HG03135 (cell line): Measurements from ENCODE around the gene P2RY6.

Experiments
- ATAC-seq: cut with Tn5 transposase; IDR thresholded peaks from one replicate; pipeline ENCODE4 v1.9.1; 2021; ENCODE audit warnings: mild to moderate bottlenecking, moderate library complexity; ENCODE audit not compliant: unreplicated experiment

The P2RY6 gene

DNA sequence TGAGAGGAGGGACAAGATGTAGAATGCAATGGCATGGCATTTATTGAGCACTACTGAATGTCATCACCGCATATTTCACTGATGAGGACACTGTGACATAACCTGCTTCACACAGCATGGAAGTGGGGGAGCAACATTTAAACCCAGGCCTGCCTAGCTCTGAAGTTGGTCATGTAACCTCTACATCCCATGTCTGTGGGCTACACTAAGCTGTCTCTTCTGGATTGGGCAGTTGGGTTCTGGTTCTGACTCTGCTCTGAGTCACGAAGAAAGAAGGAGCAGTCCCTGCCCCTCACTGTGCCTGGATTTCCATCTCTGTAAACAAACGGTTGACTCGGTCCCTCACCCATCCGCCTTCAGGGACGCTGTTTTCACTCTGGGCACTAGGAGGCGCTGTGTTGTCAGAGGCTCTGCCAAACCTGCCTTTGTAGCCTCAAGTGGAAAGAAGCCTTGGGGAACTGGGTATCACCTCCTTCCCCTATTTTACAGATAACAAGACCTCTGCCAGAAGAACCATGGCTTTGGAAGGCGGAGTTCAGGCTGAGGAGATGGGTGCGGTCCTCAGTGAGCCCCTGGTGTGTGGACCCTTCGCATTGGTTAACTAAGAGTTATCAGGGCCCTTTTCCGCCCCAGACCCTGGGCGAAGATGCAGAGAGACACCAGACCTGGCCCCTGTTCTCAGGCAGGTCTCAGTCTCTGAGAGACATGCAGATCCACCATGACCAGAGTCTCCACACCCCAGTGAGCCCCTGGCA lies 23.3 kb downstream of the P2RY6 start:
- no peak for ATAC-seq

DNA sequence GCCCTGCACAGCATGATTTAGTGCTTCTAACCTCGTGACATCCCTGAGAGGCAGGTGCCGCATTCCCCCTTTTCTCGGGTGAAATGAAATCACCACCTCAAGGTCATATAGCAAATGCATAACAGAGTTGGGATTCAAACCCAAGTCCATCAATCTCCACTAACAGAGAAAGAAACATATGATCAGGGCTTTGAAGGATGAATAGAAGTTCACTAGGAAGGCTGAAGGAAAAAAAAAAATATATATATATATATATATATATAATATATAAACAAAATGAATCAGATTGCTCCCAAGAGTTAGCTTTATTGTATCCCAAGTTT lies 23.8 kb downstream of the P2RY6 start:
- no peak for ATAC-seq

DNA sequence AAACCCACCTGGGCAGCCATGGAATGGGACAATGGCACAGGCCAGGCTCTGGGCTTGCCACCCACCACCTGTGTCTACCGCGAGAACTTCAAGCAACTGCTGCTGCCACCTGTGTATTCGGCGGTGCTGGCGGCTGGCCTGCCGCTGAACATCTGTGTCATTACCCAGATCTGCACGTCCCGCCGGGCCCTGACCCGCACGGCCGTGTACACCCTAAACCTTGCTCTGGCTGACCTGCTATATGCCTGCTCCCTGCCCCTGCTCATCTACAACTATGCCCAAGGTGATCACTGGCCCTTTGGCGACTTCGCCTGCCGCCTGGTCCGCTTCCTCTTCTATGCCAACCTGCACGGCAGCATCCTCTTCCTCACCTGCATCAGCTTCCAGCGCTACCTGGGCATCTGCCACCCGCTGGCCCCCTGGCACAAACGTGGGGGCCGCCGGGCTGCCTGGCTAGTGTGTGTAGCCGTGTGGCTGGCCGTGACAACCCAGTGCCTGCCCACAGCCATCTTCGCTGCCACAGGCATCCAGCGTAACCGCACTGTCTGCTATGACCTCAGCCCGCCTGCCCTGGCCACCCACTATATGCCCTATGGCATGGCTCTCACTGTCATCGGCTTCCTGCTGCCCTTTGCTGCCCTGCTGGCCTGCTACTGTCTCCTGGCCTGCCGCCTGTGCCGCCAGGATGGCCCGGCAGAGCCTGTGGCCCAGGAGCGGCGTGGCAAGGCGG lies 24.5 kb downstream of the P2RY6 start:
- ATAC-seq = no peak

DNA sequence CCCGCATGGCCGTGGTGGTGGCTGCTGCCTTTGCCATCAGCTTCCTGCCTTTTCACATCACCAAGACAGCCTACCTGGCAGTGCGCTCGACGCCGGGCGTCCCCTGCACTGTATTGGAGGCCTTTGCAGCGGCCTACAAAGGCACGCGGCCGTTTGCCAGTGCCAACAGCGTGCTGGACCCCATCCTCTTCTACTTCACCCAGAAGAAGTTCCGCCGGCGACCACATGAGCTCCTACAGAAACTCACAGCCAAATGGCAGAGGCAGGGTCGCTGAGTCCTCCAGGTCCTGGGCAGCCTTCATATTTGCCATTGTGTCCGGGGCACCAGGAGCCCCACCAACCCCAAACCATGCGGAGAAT lies 25.1 kb downstream of the P2RY6 start:
- ATAC-seq = no peak

DNA sequence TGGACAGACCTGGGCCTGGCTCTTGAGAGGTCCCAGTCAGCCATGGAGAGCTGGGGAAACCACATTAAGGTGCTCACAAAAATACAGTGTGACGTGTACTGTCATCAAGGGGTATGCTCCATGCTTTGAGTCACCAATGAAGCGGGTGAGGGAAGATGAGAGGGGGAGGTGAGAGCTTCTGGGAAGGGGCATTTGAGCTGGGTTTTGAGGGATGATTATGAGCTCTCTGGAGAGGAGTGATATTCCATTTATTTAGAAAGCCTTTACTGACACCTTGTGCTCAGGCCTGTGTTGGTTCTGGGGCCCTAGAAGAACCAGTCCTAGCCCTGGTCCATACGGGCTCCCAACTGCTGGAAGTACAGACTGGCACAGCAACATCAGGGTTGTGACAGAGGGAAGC lies 25.6 kb downstream of the P2RY6 start:
- no peak for ATAC-seq

DNA sequence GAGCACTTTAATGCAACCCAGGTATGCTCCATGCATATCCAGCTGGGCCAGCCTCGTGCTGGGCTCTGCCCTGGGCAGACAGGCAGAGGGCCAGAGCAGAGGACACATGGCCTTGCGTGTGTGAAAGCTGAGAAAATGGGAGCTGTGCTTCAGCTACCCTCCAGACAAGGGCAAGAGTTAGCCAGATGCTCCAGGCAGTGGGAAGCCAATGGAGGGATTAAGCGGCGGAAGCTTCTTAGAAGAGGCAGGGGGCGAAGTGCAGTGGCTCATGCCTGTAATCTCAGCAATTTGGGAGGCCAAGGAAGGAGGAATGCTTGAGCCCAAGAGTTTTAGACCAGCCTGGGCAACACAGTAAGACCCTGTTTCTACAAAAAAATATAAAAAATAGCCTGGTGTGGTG lies 26.1 kb downstream of the P2RY6 start:
- no peak for ATAC-seq

DNA sequence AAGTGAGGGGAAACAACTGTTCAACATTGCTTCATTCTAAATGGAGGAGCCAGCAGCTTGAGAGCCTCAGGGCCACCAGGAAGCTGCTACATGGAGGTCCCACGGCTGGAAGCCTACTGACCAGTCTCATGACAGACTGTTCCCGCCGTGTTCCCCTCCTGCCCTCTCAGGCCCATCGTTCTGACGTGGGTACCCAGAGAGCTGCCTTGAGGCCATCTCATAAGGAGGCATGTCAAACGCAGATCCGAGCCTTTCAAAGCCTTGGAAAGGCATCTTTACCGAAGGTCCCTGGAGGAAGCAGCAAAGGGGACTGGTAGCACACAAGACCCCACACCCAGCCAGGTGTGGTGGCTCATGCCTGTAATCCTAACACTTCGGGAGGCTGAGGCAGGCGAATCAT lies 27.6 kb downstream of the P2RY6 start:
- ATAC-seq = no peak

DNA sequence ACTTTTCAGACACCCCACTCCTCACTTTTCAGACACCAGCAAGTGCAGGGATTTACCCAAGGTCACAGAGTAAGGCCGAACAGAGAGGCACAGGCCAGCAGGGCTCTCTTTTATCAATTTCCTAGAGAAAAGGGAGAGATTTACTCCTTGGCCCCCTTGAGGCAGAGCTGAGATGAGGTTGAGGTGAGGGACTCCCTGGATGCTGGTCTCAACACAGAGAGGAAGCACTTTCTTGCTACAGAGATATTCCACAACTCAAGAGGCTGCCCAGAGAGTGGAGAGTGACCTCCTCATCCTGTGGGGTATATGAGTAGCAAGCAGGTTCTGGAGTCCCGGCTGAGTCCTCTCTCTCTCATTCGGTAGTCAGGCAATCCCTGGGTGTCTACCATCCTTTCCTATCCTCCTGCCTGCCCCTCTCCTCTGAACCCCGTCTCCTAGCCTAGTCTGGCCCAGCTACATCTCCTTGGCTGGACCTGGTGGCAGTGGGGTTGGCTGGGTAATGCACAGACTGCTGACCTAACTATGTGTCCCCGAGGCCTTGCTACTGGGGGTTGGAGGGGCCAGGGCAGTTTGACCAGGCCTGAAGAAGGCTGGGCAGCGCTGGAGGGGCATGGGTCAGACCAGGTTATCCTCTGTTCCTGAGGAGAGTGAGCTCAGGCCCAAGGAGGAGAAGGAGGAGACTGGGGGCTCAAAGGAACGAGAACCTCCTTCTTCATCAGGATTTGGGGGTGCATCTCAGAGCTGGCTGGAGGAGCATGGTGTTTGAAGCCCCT lies 34.1 kb downstream of the P2RY6 start:
- no peak for ATAC-seq

DNA sequence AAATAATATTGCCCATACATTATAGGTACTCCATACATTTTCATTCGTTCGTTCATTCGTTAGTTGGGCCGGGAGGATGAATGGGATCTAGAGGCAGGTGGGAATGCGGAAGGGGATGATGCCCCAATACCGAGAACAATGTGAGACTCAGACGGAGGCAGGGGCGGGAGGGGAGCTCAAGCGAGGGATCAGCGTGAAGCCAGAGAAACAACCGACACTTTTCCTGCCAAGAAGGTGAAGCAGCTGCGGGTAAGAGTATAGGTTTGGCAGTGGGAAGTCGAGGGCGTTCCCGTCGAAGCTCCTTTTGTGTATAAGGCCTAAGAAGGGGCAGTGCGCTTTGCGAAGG lies 34.8 kb downstream of the P2RY6 start:
- no peak for ATAC-seq

DNA sequence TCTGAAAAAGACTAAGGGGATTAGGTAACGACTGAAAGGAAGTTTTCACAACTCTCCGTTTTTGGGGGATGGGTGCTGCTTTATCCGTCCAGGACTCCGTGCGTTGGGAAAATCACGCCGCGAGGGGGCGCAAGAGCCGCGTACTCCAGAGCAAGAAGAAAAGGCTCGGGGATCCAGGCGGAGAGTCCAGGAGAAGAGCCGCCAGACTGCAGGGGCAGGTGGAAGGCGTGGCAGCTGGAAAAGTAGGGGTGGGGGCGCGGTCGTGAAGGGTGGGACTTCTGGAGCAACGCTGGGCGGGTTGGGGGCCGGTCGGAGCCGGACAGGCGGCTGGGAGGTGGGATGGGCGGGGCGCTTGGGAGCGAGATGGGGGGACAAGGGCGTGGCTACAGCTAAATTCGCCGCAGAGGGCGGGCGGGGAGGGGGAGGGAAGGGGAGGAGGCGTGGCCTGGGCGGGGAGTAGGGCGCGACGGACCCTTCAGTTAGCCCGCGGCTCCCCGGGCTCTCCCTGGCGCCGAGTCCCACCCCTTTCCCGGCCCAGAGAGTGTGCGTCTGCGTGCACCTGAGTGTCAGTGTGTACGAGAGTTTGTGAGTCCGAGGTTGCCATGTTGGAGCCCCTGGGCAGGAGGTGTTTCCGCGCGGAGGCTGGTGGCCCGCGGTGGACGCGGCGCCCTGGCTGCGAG lies 35.3 kb downstream of the P2RY6 start:
- peak; percentile 47 for ATAC-seq

DNA sequence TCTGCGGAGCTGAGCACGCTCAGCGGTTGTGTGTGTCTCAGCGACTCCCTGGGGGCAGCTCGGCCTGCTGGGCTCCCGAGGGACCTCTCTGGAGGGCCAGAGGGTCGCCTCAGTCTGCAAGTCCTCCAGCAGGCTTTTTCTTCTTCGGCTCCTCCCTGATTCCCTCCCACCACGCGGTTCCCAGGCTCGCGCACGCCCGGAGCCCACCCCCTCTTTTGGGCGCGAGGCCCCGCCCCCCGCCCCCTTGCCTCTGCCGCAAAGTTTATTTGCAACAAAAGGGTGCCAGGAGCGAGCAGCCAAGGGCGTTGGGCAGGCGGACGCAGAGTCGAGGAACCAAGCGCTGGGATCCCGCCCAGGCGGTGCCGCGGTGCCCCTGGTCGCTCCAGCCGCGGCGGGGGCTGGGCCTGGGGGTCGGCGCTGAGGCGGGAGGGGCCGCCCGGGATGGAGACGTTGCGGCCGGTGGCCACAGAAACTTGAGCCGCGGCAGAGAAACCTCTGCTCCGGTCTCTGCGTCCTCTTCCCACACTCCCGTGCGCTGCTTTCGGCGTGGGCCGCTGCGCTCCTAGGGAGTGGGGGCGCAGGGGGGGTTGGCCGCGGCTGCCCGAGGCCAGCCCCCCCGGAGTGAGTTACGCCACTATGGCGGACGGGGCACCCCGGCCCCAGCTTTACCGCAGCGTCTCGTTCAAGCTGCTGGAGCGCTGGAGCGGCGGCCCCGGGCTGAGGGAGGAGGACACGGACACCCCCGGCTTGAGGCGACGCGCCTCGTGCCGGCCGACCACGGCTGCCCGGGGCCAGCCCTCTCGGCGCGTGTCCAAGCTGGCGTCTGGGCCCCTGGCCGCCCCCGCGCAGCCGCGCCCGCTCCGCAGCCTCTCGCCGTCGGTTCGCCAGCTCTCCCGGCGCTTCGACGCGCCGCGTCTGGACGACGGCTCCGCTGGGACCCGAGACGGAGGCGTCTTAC lies 36.1 kb downstream of the P2RY6 start, which contains the start of gene ARHGEF17:
Gene ARHGEF17 (plus strand): TSS at position 274 of the 958 bp plus-strand sequence. CDS start 363 bp downstream, at position 637.
- ATAC-seq = peak; percentile 21

DNA sequence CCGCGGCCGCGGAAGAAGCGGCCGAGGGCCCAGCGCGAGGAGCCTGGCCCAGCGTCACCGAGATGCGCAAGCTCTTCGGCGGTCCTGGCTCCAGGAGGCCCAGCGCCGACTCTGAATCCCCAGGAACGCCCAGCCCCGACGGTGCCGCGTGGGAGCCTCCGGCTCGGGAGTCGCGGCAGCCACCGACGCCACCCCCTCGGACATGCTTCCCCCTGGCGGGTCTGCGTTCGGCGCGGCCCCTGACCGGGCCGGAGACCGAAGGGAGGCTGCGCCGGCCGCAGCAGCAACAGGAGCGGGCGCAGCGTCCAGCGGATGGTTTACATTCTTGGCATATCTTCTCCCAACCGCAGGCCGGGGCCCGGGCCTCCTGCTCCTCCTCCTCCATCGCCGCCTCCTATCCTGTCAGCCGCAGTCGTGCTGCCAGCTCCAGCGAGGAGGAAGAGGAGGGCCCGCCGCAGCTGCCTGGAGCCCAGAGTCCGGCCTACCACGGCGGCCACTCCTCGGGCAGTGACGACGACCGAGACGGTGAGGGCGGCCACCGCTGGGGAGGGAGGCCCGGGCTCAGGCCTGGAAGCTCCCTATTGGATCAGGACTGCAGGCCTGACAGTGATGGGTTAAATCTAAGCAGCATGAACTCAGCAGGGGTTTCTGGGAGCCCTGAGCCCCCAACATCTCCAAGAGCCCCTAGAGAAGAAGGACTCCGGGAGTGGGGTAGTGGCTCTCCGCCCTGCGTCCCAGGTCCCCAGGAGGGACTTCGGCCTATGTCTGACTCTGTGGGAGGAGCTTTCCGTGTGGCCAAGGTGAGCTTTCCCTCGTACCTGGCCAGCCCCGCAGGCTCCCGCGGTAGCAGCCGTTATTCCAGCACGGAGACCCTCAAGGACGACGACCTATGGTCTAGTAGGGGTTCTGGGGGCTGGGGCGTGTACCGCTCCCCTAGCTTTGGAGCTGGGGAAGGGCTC lies 37.1 kb downstream of the P2RY6 start:
- no peak for ATAC-seq

DNA sequence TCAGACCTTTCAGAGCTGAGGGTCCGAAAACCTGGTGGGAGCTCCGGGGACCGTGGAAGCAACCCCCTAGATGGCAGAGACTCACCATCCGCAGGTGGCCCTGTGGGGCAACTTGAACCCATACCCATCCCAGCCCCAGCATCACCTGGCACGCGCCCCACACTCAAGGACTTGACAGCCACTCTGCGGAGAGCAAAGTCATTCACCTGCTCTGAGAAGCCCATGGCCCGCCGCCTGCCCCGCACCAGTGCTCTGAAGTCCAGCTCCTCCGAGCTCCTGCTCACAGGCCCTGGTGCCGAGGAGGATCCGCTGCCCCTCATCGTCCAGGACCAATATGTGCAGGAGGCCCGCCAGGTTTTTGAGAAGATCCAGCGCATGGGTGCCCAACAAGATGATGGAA lies 37.9 kb downstream of the P2RY6 start:
- no peak for ATAC-seq

DNA sequence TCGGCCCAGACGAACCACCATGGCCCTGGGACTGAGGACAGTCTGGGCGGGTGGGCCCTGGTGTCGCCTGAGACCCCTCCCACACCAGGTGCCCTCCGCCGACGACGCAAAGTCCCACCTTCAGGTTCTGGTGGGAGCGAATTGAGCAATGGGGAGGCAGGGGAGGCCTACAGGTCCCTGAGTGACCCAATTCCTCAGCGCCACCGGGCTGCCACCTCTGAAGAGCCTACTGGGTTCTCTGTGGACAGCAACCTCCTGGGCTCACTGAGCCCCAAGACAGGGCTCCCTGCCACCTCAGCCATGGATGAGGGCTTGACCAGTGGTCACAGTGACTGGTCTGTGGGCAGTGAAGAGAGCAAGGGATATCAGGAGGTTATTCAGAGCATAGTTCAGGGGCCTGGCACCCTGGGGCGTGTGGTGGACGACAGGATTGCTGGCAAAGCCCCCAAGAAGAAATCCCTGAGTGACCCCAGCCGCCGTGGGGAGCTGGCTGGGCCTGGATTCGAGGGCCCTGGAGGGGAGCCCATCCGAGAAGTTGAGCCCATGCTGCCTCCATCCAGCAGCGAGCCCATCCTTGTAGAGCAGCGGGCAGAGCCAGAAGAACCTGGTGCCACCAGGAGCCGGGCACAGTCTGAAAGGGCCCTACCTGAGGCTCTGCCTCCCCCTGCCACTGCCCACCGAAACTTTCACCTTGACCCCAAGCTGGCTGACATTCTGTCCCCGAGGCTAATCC lies 38.7 kb downstream of the P2RY6 start:
- no peak for ATAC-seq

DNA sequence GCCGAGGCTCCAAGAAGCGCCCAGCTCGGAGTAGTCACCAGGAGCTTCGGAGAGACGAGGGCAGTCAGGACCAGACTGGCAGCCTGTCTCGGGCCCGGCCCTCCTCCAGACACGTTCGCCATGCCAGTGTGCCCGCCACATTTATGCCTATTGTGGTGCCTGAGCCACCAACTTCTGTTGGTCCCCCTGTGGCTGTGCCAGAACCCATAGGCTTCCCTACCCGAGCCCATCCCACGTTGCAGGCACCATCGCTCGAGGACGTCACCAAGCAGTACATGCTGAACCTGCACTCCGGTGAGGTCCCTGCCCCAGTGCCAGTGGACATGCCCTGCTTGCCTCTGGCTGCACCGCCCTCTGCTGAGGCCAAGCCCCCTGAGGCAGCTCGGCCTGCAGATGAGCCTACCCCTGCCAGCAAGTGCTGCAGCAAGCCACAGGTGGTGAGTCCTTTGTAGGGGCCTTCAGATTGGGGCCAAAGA lies 39.3 kb downstream of the P2RY6 start:
- ATAC-seq = no peak

DNA sequence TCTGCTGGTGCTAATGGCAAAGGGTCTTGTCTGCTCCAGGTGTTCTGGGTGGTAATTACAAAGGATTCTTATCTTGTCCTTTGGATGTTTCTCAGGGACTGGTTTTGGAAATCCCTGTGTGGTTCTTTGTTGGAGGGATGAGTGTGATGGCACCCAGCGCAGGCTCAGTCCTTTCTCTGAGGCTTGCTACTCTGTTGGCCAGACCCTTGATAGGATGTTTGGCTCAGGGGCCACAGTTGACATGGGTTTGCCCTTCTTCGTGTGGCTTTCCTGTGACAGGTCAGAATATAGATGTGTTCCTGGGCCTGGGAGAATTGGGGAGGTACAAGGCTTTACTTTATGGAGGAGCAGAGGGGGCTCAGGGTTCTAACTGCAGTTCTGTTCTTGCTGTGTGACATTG lies 39.9 kb downstream of the P2RY6 start:
- no peak for ATAC-seq

DNA sequence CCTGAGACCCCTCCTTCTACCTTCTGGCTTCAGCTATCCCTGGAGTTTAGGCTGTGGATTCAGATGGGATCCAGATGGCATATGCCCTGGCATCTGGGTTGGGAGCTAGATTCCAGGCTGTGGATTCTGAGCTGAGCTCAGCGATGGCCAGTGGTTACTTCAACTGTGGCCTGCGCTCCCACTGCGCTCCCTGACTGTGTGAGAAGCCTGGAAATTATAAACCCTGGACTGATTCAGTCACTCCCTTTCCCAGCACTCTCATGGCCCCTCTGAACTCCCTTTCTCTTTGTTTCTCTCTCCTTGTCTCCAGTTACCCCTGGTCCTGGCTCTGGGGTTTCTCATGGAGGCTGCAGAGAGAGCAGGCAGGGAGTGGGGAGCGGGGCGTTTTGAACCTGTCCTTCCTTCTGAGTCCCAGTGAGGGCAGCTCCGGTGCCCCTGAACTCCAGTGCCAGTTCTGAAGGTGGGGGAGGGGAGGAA lies 40.8 kb downstream of the P2RY6 start:
- no peak for ATAC-seq

DNA sequence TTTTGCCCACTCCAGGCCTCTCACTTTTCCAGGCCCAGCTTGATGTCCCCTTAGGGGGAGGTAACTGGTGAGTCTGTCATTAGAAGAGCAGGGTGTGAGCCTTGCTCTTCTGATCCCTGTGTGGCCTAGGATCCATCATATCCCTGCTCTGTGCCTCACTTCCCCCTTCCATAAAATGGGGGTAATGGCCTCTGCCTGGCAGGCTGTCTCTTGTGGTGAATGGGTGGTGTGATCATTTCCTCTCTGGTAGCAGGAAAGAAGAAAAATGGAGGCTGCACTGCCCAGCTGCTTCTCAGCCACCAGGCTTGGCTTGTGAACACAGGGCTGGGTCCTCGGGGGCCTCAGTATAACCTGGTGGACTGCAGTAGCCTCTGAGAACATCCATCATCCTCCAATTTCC lies 41.5 kb downstream of the P2RY6 start:
- no peak for ATAC-seq
